GF-D8 (cell line): Measurements from ENCODE around the gene NEK11.

Experiments
- DNase-seq: peaks from one replicate; lab custom pipeline; 2025; lab: John Stamatoyannopoulos, UW

The NEK11 gene

DNA sequence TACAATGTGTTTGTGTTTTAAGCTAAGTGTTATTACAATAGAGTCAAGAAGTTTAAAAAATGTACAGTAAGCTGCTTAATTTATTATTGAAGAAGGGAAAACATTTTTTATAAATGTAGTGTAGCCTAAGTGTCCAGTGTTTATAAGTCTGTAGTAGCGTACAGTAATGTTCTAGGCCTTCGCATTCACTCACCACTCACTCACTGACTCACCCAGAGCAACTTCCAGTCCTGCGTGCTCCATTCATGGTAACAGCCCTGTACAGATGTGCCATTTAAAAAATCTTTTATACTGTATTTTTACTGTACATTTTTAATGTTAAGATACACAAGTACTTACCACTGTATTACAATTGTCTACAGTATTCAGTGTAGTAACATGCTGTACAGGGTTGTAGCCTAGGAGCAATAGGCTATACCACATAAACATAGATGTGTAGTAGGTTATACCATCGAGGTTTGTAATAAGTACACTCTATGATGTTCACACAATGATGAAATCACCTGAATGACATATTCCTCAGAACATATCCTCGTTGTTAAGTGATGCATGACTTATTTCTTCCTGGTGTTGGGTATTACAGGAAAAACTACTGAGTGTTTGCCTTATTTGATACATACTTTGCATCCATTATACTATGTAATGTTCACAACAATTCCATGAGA lies 198.3 kb downstream of the NEK11 start:
- DNase-seq = no peak

DNA sequence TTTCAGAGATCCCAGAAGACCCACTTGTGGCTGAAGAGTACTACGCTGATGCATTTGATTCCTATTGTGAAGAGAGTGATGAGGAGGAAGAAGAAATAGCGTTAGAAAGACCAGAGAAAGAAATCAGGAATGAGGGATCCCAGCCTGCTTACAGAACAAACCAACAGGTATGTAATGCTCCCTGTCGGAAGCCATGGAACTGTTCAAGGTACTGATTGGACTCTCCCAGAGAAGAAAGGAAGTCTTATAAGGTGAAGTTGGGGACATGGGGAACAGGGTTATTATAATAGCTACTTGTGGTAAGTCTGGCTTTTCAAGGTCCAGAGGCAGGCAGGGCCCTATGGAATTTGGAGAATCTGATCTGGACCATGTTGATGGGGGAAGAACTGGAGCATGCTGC lies 201.8 kb downstream of the NEK11 start:
- DNase-seq = no peak

- DNase-seq = no peak
These were observed 205.2 kb downstream of the NEK11 start for GRCh38 chr3:131231710-131232389.

GRCh38 chr3:131232711-131233267 lies 206.1 kb downstream of the NEK11 start:
- DNase-seq = no peak

DNA sequence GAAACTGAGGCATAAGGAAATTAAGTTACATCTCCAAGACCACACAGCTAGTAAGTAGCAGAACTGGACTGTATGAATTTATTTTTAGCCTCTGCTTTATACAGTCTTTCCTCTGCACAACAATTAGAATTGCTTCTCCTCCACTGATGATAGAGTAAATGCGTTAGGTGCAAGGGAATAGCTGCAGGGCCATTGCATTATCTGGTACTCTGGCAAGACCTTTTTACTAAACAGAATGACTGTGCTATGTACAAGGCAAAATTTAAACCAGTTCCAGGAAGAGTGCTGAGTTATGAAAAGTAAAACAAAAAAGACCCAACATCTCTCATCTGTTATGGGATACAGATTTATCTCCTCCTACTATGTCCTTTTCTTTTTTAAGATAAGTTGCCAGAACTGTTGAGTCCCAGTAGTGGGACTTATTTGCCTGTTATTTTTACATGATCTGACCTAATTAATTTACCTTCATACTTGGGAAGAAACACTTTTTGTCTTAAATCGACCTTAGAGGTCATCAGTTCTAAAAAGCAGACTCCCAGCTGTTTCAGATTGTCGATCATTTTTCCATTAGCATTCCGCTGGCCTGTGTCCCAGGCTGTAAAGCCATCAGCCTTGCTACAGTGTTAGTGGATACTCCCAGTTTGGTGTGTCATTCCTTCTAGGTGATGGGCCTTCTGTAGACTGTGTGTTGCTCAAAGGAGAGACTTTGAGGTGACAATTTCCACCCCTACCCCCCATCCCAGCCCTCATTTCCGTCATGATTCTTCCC lies 207.4 kb downstream of the NEK11 start:
- DNase-seq = no peak

- no peak for DNase-seq
These were observed 209.7 kb downstream of the NEK11 start for GRCh38 chr3:131236421-131236820.

DNA sequence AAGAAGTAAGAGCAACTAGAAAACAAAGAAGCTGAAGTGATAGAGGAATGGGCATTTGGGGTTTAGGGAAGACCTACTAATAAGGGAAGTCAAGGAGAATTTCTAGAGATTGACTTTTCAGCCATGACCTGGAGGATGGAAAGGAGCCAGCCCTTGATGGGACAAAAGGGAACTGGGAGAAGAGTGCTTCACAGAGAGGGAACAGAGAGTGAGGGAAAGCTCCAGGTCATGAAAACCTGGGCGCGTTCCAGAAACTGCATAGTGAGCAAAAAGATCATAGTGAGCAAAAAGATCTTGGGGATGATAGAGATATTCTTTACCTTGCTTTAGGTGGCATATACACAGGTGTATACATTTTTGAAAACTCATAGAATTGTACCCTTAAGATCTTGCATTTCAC lies 211.8 kb downstream of the NEK11 start:
- no peak for DNase-seq

GRCh38 chr3:131239267-131239666 lies 212.6 kb downstream of the NEK11 start:
- DNase-seq = no peak

GRCh38 chr3:131242201-131242600 lies 215.5 kb downstream of the NEK11 start:
- no peak for DNase-seq

GRCh38 chr3:131250466-131250865 lies 223.8 kb downstream of the NEK11 start:
- no peak for DNase-seq

GRCh38 chr3:131260525-131260924 lies 233.8 kb downstream of the NEK11 start:
- no peak for DNase-seq

- DNase-seq = no peak
These were observed 234.4 kb downstream of the NEK11 start for GRCh38 chr3:131261104-131261503.

DNA sequence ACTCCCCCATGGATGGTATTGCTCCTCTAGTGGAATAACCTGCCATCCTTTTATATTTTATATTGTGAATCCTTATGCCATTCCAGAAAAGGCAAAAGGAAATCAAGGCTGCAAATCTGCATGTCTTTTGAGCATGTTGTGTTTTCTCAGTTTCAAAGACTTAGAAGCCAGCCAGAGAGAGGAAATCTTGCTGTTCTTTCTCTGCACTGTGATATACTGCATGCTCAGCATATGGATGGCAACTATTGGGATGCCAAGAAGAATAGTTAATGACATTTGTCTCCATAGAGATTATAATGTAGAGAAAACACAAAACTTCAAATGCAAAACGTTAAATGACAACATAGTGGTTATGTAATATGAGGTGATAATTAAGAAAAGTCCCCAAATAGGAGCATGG lies 248.9 kb downstream of the NEK11 start:
- no peak for DNase-seq

- DNase-seq = no peak
These were observed 251.3 kb downstream of the NEK11 start for GRCh38 chr3:131277836-131278497.

DNA sequence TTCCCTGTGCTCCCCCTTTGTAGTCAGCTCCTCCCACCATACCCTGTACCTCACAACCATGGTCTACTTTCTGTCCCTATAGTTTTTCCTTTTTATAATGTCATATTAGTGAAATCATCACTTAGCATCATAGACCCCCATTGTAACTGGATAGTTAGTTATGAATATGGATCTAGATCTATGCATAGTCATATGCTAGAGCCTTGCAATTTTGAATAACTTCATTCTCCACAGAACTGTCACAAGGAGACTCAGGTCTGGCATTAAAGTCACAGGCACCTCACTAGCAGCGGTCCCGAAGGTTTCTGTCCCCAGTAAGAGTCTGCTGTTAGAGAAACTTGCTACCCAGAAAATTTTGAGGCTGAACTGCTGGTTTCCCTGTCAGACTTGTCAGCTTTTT lies 252.9 kb downstream of the NEK11 start:
- DNase-seq = no peak

- DNase-seq = no peak
These were observed 255.7 kb downstream of the NEK11 start for GRCh38 chr3:131282379-131282778.

DNA sequence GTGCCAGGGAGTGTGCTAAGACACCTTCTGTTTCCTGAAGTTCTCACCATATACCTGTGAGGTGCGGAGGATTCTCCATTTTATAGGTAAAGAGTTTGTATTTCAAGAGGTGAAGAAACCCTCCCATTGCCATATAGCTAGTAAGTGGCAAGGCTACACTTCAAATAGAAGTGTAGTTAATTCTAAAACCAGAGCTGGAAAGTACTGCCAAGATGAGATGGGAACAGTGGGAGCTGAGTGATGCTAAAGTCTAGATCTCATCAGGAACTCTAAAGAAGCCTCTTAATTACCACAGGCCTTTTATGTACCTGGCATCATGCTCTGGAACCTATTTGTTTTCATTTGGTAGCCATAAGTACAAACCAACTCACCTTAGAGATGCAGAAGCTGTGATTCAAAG lies 256.3 kb downstream of the NEK11 start:
- no peak for DNase-seq

- no peak for DNase-seq
These were observed 257.2 kb downstream of the NEK11 start for GRCh38 chr3:131283862-131284261.

- no peak for DNase-seq
These were observed 257.6 kb downstream of the NEK11 start for GRCh38 chr3:131284302-131284701.

GRCh38 chr3:131285456-131285855 lies 258.8 kb downstream of the NEK11 start:
- DNase-seq = no peak

- no peak for DNase-seq
These were observed 273.2 kb downstream of the NEK11 start for GRCh38 chr3:131299836-131300235.

DNA sequence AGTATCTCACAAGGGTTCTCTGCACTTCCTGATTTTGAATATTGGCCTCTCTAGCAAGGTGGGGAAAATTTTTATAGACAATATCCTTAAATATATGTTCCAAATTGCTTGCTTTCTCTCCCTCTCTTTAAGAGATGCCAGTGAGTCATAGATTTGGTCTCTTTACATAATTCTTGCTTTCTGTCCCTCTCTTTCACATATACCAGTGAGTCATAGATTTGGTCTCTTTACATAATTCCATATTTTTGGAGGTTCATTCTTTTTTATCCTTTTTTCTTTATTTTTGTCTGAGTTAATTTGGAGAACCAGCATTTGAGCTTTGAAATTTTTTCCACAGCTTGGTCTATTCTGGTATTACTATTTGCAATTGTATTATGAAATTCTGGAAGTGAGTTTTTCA lies 277.2 kb downstream of the NEK11 start:
- no peak for DNase-seq
